ENCODE data around the gene LCN12.

DNA sequence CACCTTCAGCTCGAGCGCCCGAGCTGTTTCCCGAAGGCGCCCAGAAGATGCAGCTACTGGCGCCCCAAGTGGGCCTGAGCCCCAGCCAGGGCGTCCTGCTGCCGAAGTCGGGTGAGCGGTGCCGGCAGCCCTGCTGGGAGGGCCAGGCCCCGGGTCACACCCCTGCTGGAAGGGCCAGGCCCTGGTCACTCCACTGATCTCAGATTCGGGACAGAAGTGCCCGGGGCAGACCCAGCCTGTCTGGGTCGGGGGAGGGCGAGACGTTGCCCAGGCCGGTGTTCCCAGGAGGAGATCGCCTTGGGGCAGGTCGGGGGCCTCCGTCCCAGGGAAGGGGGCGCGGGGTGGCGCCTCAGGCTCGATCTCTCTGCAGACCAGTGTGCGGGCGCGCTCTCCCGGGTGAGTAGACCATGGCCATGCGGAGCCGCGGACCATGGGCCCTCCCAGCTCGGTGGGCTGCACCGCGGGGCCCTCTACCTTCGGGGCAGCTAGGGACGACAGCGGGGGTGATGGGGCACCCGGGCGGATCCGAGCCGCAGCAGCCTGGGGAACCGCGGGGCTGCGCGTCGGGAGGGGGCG is 33.0 kb downstream of the LCN12 start:
- TF ChIP-seq, protein P1, sequence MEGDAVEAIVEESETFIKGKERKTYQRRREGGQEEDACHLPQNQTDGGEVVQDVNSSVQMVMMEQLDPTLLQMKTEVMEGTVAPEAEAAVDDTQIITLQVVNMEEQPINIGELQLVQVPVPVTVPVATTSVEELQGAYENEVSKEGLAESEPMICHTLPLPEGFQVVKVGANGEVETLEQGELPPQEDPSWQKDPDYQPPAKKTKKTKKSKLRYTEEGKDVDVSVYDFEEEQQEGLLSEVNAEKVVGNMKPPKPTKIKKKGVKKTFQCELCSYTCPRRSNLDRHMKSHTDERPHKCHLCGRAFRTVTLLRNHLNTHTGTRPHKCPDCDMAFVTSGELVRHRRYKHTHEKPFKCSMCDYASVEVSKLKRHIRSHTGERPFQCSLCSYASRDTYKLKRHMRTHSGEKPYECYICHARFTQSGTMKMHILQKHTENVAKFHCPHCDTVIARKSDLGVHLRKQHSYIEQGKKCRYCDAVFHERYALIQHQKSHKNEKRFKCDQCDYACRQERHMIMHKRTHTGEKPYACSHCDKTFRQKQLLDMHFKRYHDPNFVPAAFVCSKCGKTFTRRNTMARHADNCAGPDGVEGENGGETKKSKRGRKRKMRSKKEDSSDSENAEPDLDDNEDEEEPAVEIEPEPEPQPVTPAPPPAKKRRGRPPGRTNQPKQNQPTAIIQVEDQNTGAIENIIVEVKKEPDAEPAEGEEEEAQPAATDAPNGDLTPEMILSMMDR (IDR thresholded peaks at IDR 0.05), result no peak
- no peak for TF ChIP-seq POLR2A (IDR thresholded peaks at IDR 0.05)

Measured in heart left ventricle (tissue), 13 donors.